ENCODE measurements around the gene HSPA1L. TPM values are rescaled to one million over a fixed set of nuclear protein-coding genes. Genes with fewer than 3 reads are reported as not detected.

Gene HSPA1L
- total and polyA plus RNA-seq, 10 of the 15 experiments (the other 5 are each of a cell fraction or from before 2014, with no cell fraction given), result 0.69 to 2.5 (median 1.5) TPM

DNA sequence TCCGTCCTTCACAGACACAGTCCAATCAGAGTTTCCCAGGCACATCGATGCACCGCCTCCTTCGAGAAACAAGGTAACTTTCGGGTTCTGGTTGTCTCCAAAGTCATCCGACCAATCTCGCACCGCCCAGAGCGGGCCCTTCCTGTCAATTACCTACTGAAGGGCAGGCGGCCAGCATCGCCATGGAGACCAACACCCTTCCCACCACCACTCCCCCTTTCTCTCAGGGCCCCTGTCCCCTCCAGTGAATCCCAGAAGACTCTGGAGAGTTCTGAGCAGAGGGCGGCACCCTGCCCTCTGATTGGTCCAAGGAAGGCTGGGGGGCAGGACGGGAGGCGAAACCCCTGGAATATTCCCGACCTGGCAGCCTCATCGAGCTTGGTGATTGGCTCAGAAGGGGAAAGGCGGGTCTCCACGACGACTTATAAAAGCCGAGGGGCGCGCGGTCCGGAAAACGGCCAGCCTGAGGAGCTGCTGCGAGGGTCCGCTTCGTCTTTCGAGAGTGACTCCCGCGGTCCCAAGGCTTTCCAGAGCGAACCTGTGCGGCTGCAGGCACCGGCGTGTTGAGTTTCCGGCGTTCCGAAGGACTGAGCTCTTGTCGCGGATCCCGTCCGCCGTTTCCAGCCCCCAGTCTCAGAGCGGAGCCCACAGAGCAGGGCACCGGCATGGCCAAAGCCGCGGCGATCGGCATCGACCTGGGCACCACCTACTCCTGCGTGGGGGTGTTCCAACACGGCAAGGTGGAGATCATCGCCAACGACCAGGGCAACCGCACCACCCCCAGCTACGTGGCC is 12.4 kb upstream of the HSPA1L start, which contains the start of gene HSPA1B (continued):
- TF ChIP-seq ATF2 (IDR thresholded peaks at IDR 0.05; ENCODE audit: low read length) (no peak), SPI1 (IDR thresholded peaks at IDR 0.05; ENCODE audit: borderline replicate concordance, insufficient read depth, low read depth, low read length) (no peak), USF2 (IDR thresholded peaks at IDR 0.05; ENCODE audit: borderline replicate concordance, low read depth, low read length) (no peak), CHD2 (IDR thresholded peaks at IDR 0.05; ENCODE audit: borderline replicate concordance, low read depth, low read length) (no peak; the same call in 1 of the 2 replicates), JUND (IDR thresholded peaks at IDR 0.05; ENCODE audit: low read depth, low read length) (no peak), LARP7 (IDR thresholded peaks at IDR 0.05) (peak; percentile 66; the same call in 1 of the 2 replicates), POLR2A (IDR thresholded peaks at IDR 0.05; ENCODE audit: low read depth, low read length) (peak; percentile 95), CBX5 (IDR thresholded peaks at IDR 0.05; ENCODE audit: low read depth) (no peak), ZNF622 (IDR thresholded peaks at IDR 0.05) (no peak), NR2C1 (IDR thresholded peaks at IDR 0.05) (no peak), RFX5 (IDR thresholded peaks at IDR 0.05; ENCODE audit: low read depth, low read length) (peak; percentile 38; the same call in 1 of the 2 replicates), PAX8 (IDR thresholded peaks at IDR 0.05) (no peak), KLF5 (IDR thresholded peaks at IDR 0.05; ENCODE audit: partially characterized antibody) (no peak), TARDBP (IDR thresholded peaks at IDR 0.05; ENCODE audit: borderline replicate concordance) (no peak), PML (IDR thresholded peaks at IDR 0.05; ENCODE audit: low read length) (peak; percentile 93)
- TF ChIP-seq, protein P1, sequence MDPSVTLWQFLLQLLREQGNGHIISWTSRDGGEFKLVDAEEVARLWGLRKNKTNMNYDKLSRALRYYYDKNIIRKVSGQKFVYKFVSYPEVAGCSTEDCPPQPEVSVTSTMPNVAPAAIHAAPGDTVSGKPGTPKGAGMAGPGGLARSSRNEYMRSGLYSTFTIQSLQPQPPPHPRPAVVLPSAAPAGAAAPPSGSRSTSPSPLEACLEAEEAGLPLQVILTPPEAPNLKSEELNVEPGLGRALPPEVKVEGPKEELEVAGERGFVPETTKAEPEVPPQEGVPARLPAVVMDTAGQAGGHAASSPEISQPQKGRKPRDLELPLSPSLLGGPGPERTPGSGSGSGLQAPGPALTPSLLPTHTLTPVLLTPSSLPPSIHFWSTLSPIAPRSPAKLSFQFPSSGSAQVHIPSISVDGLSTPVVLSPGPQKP (IDR thresholded peaks at IDR 0.05; ENCODE audit: low read depth, low read length), result no peak
- TF ChIP-seq, protein P2, sequence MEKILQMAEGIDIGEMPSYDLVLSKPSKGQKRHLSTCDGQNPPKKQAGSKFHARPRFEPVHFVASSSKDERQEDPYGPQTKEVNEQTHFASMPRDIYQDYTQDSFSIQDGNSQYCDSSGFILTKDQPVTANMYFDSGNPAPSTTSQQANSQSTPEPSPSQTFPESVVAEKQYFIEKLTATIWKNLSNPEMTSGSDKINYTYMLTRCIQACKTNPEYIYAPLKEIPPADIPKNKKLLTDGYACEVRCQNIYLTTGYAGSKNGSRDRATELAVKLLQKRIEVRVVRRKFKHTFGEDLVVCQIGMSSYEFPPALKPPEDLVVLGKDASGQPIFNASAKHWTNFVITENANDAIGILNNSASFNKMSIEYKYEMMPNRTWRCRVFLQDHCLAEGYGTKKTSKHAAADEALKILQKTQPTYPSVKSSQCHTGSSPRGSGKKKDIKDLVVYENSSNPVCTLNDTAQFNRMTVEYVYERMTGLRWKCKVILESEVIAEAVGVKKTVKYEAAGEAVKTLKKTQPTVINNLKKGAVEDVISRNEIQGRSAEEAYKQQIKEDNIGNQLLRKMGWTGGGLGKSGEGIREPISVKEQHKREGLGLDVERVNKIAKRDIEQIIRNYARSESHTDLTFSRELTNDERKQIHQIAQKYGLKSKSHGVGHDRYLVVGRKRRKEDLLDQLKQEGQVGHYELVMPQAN (conservative IDR thresholded peaks at IDR 0.05), result peak; percentile 70; the same call in 1 of the 2 replicates
- TF ChIP-seq, protein P3, sequence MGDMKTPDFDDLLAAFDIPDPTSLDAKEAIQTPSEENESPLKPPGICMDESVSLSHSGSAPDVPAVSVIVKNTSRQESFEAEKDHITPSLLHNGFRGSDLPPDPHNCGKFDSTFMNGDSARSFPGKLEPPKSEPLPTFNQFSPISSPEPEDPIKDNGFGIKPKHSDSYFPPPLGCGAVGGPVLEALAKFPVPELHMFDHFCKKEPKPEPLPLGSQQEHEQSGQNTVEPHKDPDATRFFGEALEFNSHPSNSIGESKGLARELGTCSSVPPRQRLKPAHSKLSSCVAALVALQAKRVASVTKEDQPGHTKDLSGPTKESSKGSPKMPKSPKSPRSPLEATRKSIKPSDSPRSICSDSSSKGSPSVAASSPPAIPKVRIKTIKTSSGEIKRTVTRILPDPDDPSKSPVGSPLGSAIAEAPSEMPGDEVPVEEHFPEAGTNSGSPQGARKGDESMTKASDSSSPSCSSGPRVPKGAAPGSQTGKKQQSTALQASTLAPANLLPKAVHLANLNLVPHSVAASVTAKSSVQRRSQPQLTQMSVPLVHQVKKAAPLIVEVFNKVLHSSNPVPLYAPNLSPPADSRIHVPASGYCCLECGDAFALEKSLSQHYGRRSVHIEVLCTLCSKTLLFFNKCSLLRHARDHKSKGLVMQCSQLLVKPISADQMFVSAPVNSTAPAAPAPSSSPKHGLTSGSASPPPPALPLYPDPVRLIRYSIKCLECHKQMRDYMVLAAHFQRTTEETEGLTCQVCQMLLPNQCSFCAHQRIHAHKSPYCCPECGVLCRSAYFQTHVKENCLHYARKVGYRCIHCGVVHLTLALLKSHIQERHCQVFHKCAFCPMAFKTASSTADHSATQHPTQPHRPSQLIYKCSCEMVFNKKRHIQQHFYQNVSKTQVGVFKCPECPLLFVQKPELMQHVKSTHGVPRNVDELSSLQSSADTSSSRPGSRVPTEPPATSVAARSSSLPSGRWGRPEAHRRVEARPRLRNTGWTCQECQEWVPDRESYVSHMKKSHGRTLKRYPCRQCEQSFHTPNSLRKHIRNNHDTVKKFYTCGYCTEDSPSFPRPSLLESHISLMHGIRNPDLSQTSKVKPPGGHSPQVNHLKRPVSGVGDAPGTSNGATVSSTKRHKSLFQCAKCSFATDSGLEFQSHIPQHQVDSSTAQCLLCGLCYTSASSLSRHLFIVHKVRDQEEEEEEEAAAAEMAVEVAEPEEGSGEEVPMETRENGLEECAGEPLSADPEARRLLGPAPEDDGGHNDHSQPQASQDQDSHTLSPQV (IDR thresholded peaks at IDR 0.05), result no peak
- TF ChIP-seq, protein P4, sequence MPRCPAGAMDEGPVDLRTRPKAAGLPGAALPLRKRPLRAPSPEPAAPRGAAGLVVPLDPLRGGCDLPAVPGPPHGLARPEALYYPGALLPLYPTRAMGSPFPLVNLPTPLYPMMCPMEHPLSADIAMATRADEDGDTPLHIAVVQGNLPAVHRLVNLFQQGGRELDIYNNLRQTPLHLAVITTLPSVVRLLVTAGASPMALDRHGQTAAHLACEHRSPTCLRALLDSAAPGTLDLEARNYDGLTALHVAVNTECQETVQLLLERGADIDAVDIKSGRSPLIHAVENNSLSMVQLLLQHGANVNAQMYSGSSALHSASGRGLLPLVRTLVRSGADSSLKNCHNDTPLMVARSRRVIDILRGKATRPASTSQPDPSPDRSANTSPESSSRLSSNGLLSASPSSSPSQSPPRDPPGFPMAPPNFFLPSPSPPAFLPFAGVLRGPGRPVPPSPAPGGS (IDR thresholded peaks at IDR 0.05; ENCODE audit: borderline replicate concordance, insufficient read depth, low read depth, low read length, poor library complexity, severe bottlenecking), result no peak

Data from GM12878 (cell line).